ENCODE results near the gene ABCF1. TPM values are rescaled to one million over a fixed set of nuclear protein-coding genes. Genes with fewer than 3 reads are reported as not detected.

ABCF1 gene
- total and polyA plus RNA-seq, 9 of the 15 experiments (the other 6 are each of a cell fraction or from before 2014, with no cell fraction given), result 41.6 to 193 (median 102) TPM

GRCh38 chr6:30616811-30617564, 45.7 kb downstream of the ABCF1 start, which contains the start of gene PPP1R10 (continued):
- TF ChIP-seq SRSF7 (optimal IDR thresholded peaks at IDR 0.05; ENCODE audit: low read depth, low read length), result no peak
- TF ChIP-seq TCF7 (IDR thresholded peaks at IDR 0.05; ENCODE audit: borderline replicate concordance), result 0 out of 2 replicates have a peak, but pooled peaks have one; percentile 33
- peak; percentile 96 for TF ChIP-seq PHF8 (IDR thresholded peaks at IDR 0.05; ENCODE audit: borderline replicate concordance, low read length)
- TF ChIP-seq ZBTB43 (CRISPR knock-in tag; IDR thresholded peaks at IDR 0.05), result peak; percentile 75; the same call in 1 of the 2 replicates
- TF ChIP-seq ZBTB8A (IDR thresholded peaks at IDR 0.05; ENCODE audit: partially characterized antibody), result peak; percentile 65
- TF ChIP-seq CBFA2T2 (conservative IDR thresholded peaks at IDR 0.05), result no peak
- 0 out of 2 replicates have a peak, but pooled peaks have one; percentile 6 for TF ChIP-seq MTF1 (CRISPR knock-in tag; IDR thresholded peaks at IDR 0.05; ENCODE audit: borderline replicate concordance)
- TF ChIP-seq POLR2A (conservative IDR thresholded peaks at IDR 0.05), result peak; percentile 100
- TF ChIP-seq E2F1 (CRISPR knock-in tag; IDR thresholded peaks at IDR 0.05), result peak; percentile 91; the same call in 1 of the 2 replicates
- TF ChIP-seq ZNF436 (CRISPR knock-in tag; IDR thresholded peaks at IDR 0.05), result peak; percentile 75
- peak; percentile 97 for TF ChIP-seq CREB1 (IDR thresholded peaks at IDR 0.05)
- peak; percentile 97 for TF ChIP-seq CREB1 (CRISPR knock-in tag; IDR thresholded peaks at IDR 0.05)
- 0 out of 2 replicates have a peak, but pooled peaks have one; percentile 61 for TF ChIP-seq RUNX1 (IDR thresholded peaks at IDR 0.05; ENCODE audit: low read depth)
- TF ChIP-seq BDP1 (IDR thresholded peaks at IDR 0.05; ENCODE audit: insufficient read depth, insufficient read length), result no peak
- TF ChIP-seq NBN (IDR thresholded peaks at IDR 0.05; ENCODE audit: low read depth), result peak; percentile 72; the same call in 1 of the 2 replicates
- peak; percentile 100 for TF ChIP-seq POLR2AphosphoS5 (IDR thresholded peaks at IDR 0.05; ENCODE audit: control insufficient read depth, insufficient read depth, low read depth, low read length)
- 0 out of 2 replicates have a peak, but pooled peaks have one; percentile 37 for TF ChIP-seq DDX20 (tag; IDR thresholded peaks at IDR 0.05; ENCODE audit: low read depth)
- TF ChIP-seq FOS (IDR thresholded peaks at IDR 0.05; ENCODE audit: extremely low read depth, insufficient read length), result peak; percentile 92
- peak; percentile 93 for TF ChIP-seq ZHX1 (conservative IDR thresholded peaks at IDR 0.05; ENCODE audit: low read length)
- TF ChIP-seq ID3 (CRISPR knock-in tag; IDR thresholded peaks at IDR 0.05), result no peak
- TF ChIP-seq ID3 (tag; IDR thresholded peaks at IDR 0.05), result peak; percentile 58
- TF ChIP-seq ZKSCAN8 (CRISPR knock-in tag; IDR thresholded peaks at IDR 0.05), result no peak
- peak; percentile 70 for TF ChIP-seq MXD1 (CRISPR knock-in tag; IDR thresholded peaks at IDR 0.05; ENCODE audit: borderline replicate concordance, poor library complexity, severe bottlenecking)

Data from K562 (cell line).